ENCODE results near the gene SH3D19.

GRCh38 chr4:151238477-151238876 is 86.9 kb downstream of the SH3D19 start:
- TF ChIP-seq FOS (IDR thresholded peaks at IDR 0.05; ENCODE audit: low read depth, low read length): no peak
- TF ChIP-seq RAD21 (IDR thresholded peaks at IDR 0.05; ENCODE audit: low read length): no peak
- no peak for TF ChIP-seq POLR2A (IDR thresholded peaks at IDR 0.05; ENCODE audit: low read depth, low read length)
- TF ChIP-seq, protein P1, sequence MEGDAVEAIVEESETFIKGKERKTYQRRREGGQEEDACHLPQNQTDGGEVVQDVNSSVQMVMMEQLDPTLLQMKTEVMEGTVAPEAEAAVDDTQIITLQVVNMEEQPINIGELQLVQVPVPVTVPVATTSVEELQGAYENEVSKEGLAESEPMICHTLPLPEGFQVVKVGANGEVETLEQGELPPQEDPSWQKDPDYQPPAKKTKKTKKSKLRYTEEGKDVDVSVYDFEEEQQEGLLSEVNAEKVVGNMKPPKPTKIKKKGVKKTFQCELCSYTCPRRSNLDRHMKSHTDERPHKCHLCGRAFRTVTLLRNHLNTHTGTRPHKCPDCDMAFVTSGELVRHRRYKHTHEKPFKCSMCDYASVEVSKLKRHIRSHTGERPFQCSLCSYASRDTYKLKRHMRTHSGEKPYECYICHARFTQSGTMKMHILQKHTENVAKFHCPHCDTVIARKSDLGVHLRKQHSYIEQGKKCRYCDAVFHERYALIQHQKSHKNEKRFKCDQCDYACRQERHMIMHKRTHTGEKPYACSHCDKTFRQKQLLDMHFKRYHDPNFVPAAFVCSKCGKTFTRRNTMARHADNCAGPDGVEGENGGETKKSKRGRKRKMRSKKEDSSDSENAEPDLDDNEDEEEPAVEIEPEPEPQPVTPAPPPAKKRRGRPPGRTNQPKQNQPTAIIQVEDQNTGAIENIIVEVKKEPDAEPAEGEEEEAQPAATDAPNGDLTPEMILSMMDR (conservative IDR thresholded peaks at IDR 0.05; ENCODE audit: low read depth, low read length): no peak
- no peak for TF ChIP-seq USF2 (IDR thresholded peaks at IDR 0.05; ENCODE audit: low read depth, low read length)
- TF ChIP-seq RFX5 (IDR thresholded peaks at IDR 0.05; ENCODE audit: low read depth, low read length): no peak
- no peak for TF ChIP-seq CEBPB (IDR thresholded peaks at IDR 0.05; ENCODE audit: low read depth, low read length)
- no peak for TF ChIP-seq SMC3 (IDR thresholded peaks at IDR 0.05; ENCODE audit: low read depth, low read length)
- no peak for TF ChIP-seq BHLHE40 (IDR thresholded peaks at IDR 0.05; ENCODE audit: low read depth, low read length)
- TF ChIP-seq ELK1 (IDR thresholded peaks at IDR 0.05; ENCODE audit: borderline replicate concordance, low read depth, low read length): no peak
- no peak for TF ChIP-seq MXI1 (IDR thresholded peaks at IDR 0.05; ENCODE audit: borderline replicate concordance, low read depth, low read length)
